ENCODE data around the gene OPRD1.
A peak's percentile ranks its signal among the peaks of the same experiment; 100 is the strongest.

OPRD1 gene

GRCh38 chr1:28889357-28889756 lies 77.4 kb downstream of the OPRD1 start:
- peak overlapping the region; percentile 27 for H3K4me3 Mint-ChIP-seq
- H3K9me3 Mint-ChIP-seq: no peaks in the 10 kb centered on the region
- no peaks in the 10 kb centered on the region for H3K27me3 Mint-ChIP-seq
- ATAC-seq (ENCODE audit: low read depth) (no peak), DNase-seq (ENCODE audit: low spot score in 2 of 2) (no peak)
- peak overlapping the region; percentile 72 for H3K27ac Mint-ChIP-seq
- H3K36me3 Mint-ChIP-seq: peaks cover 1% of the 10 kb centered on the region
- H3K4me1 Mint-ChIP-seq: peaks cover 48% of the 10 kb centered on the region

GRCh38 chr1:28890435-28890834 lies 78.5 kb downstream of the OPRD1 start:
- H3K4me3 Mint-ChIP-seq: no peak overlapping the region
- H3K27ac Mint-ChIP-seq: no peak overlapping the region
- H3K4me1 Mint-ChIP-seq: peaks cover 39% of the 10 kb centered on the region
- H3K9me3 Mint-ChIP-seq: no peaks in the 10 kb centered on the region
- peaks cover 1% of the 10 kb centered on the region for H3K36me3 Mint-ChIP-seq
- no peaks in the 10 kb centered on the region for H3K27me3 Mint-ChIP-seq
- no peak for ATAC-seq (ENCODE audit: low read depth)
- DNase-seq (ENCODE audit: low spot score in 2 of 2): no peak

DNA sequence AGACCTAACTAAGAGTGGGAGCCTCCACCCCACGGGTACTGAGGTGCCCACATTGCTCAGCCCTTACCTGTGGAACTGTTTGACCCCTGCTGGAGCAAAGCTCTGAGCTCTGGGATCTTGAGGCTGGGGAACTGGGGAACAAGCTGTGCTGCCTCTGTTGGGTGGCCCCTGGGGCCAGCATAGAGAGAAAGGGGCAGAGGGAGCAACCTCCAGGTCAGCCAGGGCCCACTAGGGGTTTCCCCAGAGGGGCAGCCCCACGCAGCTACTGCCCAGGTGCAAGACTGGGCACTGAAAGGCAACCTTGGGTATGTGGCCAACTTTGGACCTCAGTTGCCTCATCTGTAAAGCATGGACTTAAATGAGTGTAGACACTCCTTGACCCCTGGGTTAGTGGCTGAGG lies 78.9 kb downstream of the OPRD1 start:
- H3K9me3 Mint-ChIP-seq: no peaks in the 10 kb centered on the region
- H3K27ac Mint-ChIP-seq: no peak overlapping the region
- H3K36me3 Mint-ChIP-seq: peaks cover 1% of the 10 kb centered on the region
- peaks cover 35% of the 10 kb centered on the region for H3K4me1 Mint-ChIP-seq
- DNase-seq (ENCODE audit: low spot score in 2 of 2): no peak
- H3K4me3 Mint-ChIP-seq: no peak overlapping the region
- H3K27me3 Mint-ChIP-seq: no peaks in the 10 kb centered on the region
- ATAC-seq (ENCODE audit: low read depth): no peak

DNA sequence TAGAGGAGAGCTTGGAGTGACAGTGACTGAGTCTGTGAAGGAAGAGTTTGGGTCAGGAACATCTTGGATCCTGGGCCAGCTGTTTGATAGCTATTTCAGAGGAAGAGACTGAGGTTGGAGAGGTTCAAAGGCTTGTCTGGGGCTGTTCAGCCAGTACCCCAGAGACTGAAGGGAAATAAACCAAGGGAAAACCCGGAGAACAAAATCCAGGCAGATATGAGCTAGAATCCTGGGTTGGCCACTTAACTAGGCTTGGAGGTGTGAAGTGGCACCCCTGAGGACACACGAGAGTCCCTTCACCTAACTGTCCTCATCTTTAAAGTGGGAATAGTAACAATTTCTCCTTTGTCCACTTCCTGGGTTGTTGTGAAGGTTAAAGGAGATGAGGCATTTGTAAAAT lies 79.3 kb downstream of the OPRD1 start:
- Mint-ChIP-seq H3K27me3 (no peaks in the 10 kb centered on the region), H3K4me3 (no peak overlapping the region), H3K27ac (no peak overlapping the region), H3K9me3 (no peaks in the 10 kb centered on the region), H3K36me3 (peaks cover 1% of the 10 kb centered on the region), H3K4me1 (peaks cover 33% of the 10 kb centered on the region)
- ATAC-seq (ENCODE audit: low read depth): no peak
- DNase-seq (ENCODE audit: low spot score in 2 of 2): no peak

DNA sequence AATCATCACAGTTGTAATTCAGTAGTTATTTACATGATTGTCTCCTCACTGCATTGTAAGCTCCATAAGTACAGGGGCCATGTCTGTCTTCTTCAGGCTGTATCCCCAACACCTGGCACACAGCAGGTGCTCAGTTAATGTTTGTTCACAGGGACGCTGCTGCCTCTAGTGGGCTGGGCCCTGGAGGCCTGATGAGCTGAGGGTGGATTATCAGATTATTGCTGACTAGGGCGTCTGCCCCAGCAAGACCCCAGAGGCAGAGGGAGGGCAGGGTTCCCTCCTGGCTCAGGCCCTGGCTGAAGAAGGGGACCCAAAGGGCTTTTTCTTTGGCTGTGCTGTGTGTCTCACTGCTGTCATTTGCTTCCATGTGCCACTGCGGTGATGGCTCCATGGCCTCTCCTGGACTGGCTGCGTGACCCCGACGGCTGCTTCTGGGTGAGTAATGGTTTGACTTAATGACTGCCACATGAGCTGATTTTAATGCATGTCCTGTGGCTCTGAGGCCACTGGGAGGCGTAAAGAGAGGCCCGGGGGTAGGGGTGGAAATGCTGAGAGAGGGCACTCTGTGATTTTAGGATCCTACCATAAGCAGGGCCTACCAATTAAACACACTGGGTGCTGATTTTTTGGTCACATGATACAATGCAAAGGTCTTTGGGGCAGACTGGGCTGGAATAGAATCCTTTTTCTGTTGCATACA lies 81.6 kb downstream of the OPRD1 start:
- no peaks in the 10 kb centered on the region for H3K9me3 Mint-ChIP-seq
- peak overlapping the region; percentile 39 for H3K27ac Mint-ChIP-seq
- H3K27me3 Mint-ChIP-seq: no peaks in the 10 kb centered on the region
- peaks cover 39% of the 10 kb centered on the region for H3K4me1 Mint-ChIP-seq
- DNase-seq (ENCODE audit: low spot score in 2 of 2) (peak in 1 of 2 donors; percentile 26), ATAC-seq (ENCODE audit: low read depth) (peak; percentile 77)
- no peak overlapping the region for H3K4me3 Mint-ChIP-seq
- H3K36me3 Mint-ChIP-seq: peaks cover 1% of the 10 kb centered on the region

- peaks cover 1% of the 10 kb centered on the region for H3K36me3 Mint-ChIP-seq
- peaks cover 35% of the 10 kb centered on the region for H3K4me1 Mint-ChIP-seq
- H3K4me3 Mint-ChIP-seq: no peak overlapping the region
- H3K9me3 Mint-ChIP-seq: no peaks in the 10 kb centered on the region
- H3K27ac Mint-ChIP-seq: no peak overlapping the region
- H3K27me3 Mint-ChIP-seq: no peaks in the 10 kb centered on the region
- no peak for DNase-seq (ENCODE audit: low spot score in 2 of 2)
- ATAC-seq (ENCODE audit: low read depth): no peak
Measured at GRCh38 chr1:28894785-28895184, 82.8 kb downstream of the OPRD1 start.

GRCh38 chr1:28895896-28896608 lies 84.1 kb downstream of the OPRD1 start:
- DNase-seq (ENCODE audit: low spot score in 2 of 2) (no peak), ATAC-seq (ENCODE audit: low read depth) (no peak)
- H3K4me1 Mint-ChIP-seq: peaks cover 32% of the 10 kb centered on the region
- H3K36me3 Mint-ChIP-seq: peaks cover 1% of the 10 kb centered on the region
- H3K9me3 Mint-ChIP-seq: no peaks in the 10 kb centered on the region
- H3K4me3 Mint-ChIP-seq: no peak overlapping the region
- no peaks in the 10 kb centered on the region for H3K27me3 Mint-ChIP-seq
- H3K27ac Mint-ChIP-seq: peak overlapping the region; percentile 56

DNA sequence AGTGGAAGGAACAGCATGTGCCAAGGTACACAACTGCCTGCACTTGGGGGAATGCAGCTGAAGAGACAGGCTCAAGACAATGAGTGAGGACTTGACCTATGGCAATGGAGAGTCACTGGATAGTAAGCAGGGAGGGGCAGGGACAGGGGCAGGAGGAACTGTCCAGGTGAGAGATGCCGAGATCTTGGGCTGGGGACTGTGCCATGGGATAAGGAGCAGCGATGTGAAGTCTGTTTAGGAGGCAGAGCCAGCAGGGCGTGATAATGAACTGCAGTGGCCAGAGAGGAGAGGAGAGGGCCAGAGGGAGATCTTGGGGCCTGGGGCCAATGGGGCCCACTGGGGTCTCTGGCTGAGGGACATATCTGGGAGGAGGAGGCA lies 84.6 kb downstream of the OPRD1 start:
- Mint-ChIP-seq H3K9me3 (no peaks in the 10 kb centered on the region), H3K4me1 (peaks cover 32% of the 10 kb centered on the region), H3K27me3 (no peaks in the 10 kb centered on the region), H3K36me3 (peaks cover 1% of the 10 kb centered on the region), H3K27ac (peak overlapping the region; percentile 25), H3K4me3 (no peak overlapping the region)
- no peak for ATAC-seq (ENCODE audit: low read depth)
- DNase-seq (ENCODE audit: low spot score in 2 of 2): no peak

DNA sequence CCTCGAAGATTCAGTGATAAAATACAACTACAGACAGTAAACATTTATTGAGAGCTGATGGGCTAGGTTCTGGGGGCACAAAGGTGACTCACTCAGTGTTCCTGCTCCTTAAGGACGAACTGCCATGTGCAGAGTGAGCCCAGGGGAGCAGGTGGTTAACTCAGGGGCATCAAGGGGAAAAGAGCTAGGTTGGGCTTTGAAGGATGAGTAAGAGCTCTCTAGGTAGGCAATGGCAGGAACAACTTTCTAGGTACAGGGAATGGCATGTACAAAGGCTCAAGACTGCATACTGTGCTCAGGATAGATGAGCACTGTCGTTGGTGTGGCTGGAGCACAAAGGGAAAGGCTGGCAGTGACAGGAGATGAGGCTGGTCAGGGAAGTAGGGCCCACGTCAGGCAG lies 85.8 kb downstream of the OPRD1 start:
- Mint-ChIP-seq H3K4me1 (peaks cover 40% of the 10 kb centered on the region), H3K4me3 (no peak overlapping the region), H3K9me3 (no peaks in the 10 kb centered on the region), H3K27ac (peak overlapping the region; percentile 76), H3K27me3 (no peaks in the 10 kb centered on the region), H3K36me3 (peaks cover 3% of the 10 kb centered on the region)
- DNase-seq (ENCODE audit: low spot score in 2 of 2) (no peak), ATAC-seq (ENCODE audit: low read depth) (no peak)

- ATAC-seq (ENCODE audit: low read depth): no peak
- H3K27me3 Mint-ChIP-seq: no peaks in the 10 kb centered on the region
Measured at GRCh38 chr1:28898405-28898881, 86.5 kb downstream of the OPRD1 start.

GRCh38 chr1:28899267-28899666 lies 87.3 kb downstream of the OPRD1 start:
- Mint-ChIP-seq H3K36me3 (peaks cover 7% of the 10 kb centered on the region), H3K27ac (peak overlapping the region; percentile 67), H3K4me1 (peaks cover 35% of the 10 kb centered on the region), H3K9me3 (no peaks in the 10 kb centered on the region), H3K4me3 (no peak overlapping the region), H3K27me3 (no peaks in the 10 kb centered on the region)
- ATAC-seq (ENCODE audit: low read depth) (no peak), DNase-seq (ENCODE audit: low spot score in 2 of 2) (no peak)

More at GRCh38 chr1:28898405-28898881, 86.5 kb downstream of the OPRD1 start:
- Mint-ChIP-seq H3K4me3 (no peak overlapping the region), H3K27ac (peak overlapping the region; percentile 76), H3K36me3 (peaks cover 4% of the 10 kb centered on the region), H3K4me1 (peaks cover 39% of the 10 kb centered on the region), H3K9me3 (no peaks in the 10 kb centered on the region)
- no peak for DNase-seq (ENCODE audit: low spot score in 2 of 2)

GRCh38 chr1:28900562-28900961 lies 88.6 kb downstream of the OPRD1 start:
- ATAC-seq (ENCODE audit: low read depth) (no peak), DNase-seq (ENCODE audit: low spot score in 2 of 2) (no peak)
- H3K9me3 Mint-ChIP-seq: no peaks in the 10 kb centered on the region
- peaks cover 8% of the 10 kb centered on the region for H3K36me3 Mint-ChIP-seq
- peaks cover 34% of the 10 kb centered on the region for H3K4me1 Mint-ChIP-seq
- no peak overlapping the region for H3K27ac Mint-ChIP-seq
- H3K4me3 Mint-ChIP-seq: no peak overlapping the region
- no peaks in the 10 kb centered on the region for H3K27me3 Mint-ChIP-seq

GRCh38 chr1:28902738-28903137 lies 90.8 kb downstream of the OPRD1 start:
- DNase-seq (ENCODE audit: low spot score in 2 of 2) (no peak), ATAC-seq (ENCODE audit: low read depth) (no peak)
- Mint-ChIP-seq H3K4me3 (no peak overlapping the region), H3K4me1 (peaks cover 27% of the 10 kb centered on the region), H3K36me3 (peaks cover 13% of the 10 kb centered on the region), H3K9me3 (no peaks in the 10 kb centered on the region), H3K27me3 (no peaks in the 10 kb centered on the region), H3K27ac (no peak overlapping the region)

DNA sequence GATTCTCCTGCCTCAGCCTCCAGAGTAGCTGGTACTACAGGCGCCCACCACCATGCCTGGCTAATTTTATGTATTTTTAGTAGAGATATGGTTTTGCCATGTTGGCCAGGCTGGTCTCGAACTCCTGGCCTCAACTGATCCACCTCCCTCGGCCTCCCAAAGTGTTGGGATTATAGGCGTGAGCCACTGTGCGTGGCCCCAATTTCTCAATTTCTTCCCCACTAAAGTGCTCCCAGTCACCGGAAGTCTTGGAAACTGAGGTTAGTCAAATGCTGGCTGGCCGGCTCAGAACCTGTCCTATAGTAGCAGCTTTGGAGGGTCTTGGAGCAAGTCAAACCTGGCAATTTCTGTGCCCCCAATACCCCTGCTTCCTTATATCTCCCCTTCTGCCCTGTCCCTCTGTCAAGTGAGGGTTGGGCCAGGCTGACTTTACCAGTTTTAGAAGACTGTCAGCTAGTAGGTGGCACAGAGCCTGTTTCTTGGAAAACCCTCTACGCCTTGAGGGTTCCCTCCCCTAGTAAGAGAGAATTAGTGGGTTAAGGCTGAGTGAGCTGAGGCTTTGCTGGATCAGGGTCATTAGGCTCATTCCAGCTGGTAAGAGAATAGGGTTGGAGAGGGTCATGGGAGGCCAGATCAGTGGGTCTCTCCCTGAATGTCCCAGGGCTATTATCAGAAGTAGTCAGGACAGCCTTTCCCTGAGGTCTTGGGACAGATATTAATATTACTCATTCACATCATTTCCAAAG lies 94.1 kb downstream of the OPRD1 start:
- no peaks in the 10 kb centered on the region for H3K9me3 Mint-ChIP-seq
- no peak overlapping the region for H3K27ac Mint-ChIP-seq
- H3K4me1 Mint-ChIP-seq: peaks cover 18% of the 10 kb centered on the region
- no peaks in the 10 kb centered on the region for H3K27me3 Mint-ChIP-seq
- no peak overlapping the region for H3K4me3 Mint-ChIP-seq
- peaks cover 13% of the 10 kb centered on the region for H3K36me3 Mint-ChIP-seq
- DNase-seq (ENCODE audit: low spot score in 2 of 2): no peak
- no peak for ATAC-seq (ENCODE audit: low read depth)

Data from memory B cell (primary cell).